Superior temporal gyrus (tissue), 1 donor: ENCODE data around the gene GRK5.
"Not testable (repeated sequence)": the region's sequence is repeated elsewhere in the genome, so short reads cannot be mapped to it uniquely, and the experiment has no call there.

ENCODE experiments used
- DNase-seq: peaks from one replicate; pipeline ENCODE4 v3.0.0-alpha.2; 2016; ENCODE audit errors: extremely low spot score

GRK5 gene

GRCh38 chr10:119207366-119207666, at the start of gene GRK5:
Gene GRK5 (plus strand): TSS chr10:119207571. CDS start chr10:119207918, 347 bp downstream.
- DNase-seq: peak; percentile 94

DNA sequence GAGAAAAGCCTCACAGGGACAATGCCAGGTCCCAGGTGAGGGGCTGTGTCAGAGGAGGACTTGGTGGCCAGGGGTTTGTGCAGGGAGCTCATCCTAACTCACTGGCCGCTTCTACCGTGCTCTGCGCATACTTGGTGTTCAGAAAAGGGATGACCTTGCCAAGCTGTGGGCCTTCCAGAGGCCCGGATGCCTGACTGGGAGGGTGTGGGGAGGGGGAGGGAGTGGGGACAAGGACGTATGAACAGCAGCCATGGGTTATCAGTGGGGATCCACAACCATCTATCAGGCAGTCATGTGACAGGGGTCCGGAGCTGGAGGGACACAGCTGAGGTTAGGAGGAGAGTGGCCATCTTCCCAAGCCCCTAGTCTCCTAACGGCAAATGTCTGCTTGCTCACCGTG, 48.0 kb upstream of the GRK5 start:
- no peak for DNase-seq

- peak; percentile 56 for DNase-seq
Observed at GRCh38 chr10:119161680-119162451, 45.5 kb upstream of the GRK5 start.

DNA sequence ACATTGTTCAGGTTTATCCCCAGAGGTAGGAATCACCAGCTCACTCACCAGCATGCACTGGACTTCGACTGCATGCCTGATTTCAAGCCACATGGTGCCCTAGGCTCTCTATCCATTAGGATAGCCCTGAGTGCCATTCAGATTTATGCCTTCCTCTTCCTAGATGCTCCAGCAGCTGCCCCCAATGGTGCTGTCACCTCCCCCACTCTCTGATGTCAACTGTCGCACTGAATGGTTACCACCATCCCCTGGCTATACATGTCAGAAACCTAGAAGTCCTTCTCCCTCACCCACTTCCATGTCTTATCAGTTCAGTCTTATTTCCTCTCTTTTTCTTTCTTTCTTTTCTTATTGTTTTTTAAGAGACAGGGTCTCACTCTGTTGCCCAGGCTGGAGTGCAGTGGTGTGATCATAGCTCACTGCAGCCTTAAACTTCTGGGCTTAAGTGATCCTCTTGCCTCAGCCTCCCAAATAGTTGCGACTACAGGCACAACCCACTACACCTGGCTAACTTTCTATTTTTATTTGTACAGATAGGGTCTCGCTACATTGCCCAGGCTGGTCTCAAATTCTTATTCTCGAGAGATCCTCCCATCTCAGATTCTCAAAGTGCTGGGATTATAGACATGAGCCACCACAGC, 44.8 kb upstream of the GRK5 start:
- no peak for DNase-seq

DNA sequence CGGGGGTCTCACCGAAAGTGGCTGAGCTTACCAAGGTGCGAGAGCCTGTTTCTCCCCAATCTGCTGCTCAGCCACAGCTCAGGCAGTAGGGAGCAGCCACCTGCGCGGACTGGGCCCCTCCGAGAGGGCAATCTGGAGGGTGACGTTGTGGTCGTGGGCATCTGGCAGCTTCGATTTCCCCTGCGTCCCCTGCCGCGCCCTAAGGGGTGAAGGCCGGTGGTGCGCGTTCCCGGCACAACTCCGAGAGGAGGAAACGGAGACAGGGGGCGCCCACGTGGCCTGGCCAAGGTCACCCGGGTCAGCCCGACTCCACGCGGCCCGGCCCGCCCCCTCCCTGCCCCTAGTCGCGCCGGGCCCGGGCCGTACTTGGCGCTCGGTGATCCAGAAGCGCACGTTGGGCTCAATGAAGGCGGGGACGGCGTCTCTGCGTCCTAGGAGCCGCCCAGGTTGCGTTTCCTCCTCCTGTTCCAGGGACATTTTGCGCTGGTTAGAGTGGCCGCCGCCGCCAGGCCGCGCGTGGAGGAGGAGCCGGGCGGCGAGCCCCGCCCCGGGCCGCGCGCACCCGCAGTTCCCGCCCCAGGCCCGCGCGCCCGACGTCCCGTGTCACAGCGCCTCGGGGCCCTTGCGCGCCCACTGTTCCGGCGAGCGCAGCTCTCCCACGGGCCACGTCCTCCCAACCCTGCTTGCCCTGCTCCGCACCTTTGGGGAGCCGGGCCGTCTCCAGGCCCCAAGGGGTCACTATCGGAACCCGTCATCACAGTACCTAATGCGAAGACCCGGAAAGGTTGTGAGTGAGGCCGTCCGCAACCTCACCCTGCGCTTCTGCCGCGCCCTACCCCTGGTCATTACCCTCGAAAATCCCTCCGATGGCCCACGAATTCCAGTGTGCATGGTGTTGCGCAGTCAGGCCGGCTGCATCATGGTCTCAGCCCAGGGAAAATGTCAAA, 41.9 kb upstream of the GRK5 start, which contains the start of gene SFXN4:
SFXN4 (minus strand) TSS at position 544 of the 947 bp plus-strand sequence; CDS start at position 477, 67 bp downstream.
- DNase-seq: peak; percentile 84

GRCh38 chr10:119166118-119166500, 41.3 kb upstream of the GRK5 start:
- no peak for DNase-seq

DNA sequence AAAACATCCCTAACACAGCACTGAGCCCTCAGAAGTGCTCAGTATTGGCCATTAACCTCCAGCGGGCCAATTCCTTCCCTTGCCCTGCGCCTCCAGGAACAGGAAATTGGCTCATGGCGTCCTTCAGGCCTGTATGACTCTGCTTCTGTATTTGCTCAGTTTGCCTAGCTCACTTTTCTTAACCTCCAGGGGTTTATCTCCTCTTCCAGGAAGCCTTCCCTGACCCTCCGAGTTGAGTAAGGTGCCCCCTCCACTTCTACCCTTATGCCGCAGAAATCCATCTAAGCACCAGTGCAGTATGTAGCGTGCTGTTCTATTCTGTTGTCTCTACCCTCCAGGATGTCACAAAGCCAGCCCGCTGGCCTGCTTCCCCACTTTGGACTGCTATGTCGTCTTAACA, 40.8 kb upstream of the GRK5 start:
- DNase-seq: no peak

DNA sequence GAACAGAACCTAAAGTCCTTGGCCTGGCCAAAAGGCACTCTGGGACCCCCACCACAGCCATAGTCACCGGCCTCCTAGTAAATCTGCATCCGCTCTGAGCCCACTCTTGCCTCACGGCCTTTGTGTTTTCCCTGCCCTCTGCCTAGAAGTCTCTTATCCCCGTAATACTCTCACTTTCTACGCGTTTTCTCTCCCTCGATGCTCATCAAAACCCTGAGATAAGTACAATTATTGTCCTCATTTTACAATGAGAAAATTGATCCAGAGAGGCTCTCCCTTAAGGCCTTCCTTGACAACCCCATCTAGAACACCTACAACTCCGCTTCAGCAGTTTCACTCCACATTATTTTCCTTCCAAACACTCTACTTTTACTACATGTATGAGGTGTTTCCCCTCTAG, 40.3 kb upstream of the GRK5 start:
- no peak for DNase-seq

DNA sequence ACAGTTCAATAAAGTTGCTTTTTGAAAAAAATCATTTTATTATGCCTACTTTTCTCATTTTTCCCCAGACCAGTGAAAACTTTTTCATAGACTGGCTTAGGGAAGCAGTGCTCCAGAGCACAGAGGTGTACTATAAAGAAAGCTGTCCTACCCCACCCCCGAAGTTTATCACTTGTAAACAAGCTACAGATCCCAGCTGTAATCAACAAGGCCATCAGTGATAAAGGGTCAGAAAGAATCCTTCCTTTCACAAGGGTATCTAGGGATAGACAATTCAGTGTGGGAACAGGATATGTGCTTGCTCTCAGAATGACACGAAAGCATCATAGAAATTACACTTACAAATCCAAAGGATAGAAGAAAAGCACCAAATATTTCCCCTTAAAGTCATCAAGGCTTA, 33.3 kb upstream of the GRK5 start:
- DNase-seq: no peak

DNA sequence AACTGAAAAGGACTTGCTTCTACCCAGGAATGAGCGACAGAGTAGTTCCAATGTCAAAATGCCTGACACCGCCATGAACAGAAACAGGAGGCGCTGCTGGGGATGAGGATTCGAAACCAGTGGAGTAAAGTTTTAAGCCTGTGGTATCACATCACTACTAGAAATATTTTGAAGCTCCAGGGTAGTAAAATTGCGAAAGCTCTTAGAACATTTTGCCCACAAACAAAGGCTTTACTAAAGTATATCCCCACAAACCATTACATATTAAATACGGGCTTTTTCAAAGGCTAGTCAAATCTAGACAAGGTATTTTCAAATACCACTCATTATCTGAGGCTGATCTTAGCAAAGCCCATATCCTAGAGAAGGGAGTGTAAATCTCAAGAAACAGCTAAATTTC, 31.2 kb upstream of the GRK5 start:
- no peak for DNase-seq

DNA sequence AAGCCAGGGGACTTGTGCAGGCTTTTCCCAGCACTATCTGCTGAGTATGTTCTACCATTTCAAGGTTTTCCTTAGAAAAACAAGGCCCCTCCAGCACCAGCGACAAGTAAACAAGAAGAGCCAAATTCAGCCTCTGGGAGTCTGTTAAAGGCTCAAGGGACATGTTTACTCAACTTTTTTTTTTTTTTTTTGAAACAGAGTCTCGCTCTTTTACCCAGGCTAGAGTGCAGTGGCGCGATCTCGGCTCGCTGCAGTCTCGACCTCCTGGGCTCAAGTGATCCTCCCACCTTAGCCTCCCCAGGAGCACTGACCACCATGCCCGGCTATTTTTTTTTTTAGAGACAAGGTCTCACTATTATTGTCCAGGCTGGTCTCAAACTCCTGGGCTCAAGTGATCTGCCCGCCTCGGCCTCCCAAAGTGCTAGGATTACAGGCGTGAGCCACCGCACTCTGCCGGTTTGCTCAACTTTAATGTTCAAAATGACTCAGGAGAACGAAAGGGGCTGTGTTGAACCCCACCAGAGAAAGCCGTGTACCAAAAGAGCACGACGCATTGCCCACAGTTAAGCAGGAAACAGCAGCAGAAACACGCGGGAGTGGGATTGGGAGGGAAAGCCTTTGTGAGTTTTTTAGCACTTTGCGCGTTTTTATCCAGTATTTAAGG, 29.5 kb upstream of the GRK5 start:
- no peak for DNase-seq

DNA sequence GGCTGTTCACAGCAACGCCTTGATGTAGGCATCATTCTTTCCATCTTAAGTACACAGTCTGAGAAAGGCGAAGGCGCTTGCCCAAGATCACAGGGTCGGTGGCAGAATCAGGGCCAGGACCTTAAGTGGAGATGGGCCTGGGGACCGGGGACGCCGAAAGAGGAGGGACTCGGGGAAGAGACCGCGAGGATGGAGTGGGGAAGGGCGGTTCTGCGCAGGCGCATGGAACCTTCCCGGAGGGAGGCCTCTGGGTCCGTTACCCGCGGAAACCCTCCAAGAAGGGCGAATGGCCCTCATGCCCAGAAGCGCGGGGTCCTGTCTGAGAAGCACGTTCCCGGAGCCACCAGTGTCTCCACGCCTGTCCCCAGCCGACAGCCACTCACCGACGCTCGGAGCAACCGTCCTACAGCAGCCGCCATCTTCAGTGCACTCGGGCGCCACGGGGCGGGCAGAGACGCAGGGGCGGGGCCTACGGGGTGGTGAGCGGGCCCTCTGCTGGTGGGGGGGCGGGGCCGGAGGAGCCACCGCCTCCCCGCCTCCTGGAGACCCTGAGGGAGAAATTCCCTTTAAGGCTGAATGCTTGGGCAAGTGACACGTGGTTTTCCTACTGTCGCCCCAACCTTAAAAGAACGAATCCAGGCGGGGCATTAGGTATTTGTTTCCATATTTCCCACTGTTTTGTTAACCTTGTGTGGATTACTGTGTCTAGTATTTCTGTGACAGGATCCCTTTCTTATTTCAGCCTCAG, 28.8 kb upstream of the GRK5 start, which contains the start of gene PRDX3:
PRDX3 (minus strand) TSS at position 441 of the 748 bp plus-strand sequence; CDS start at position 419, 22 bp downstream.
- DNase-seq: peak; percentile 93

DNA sequence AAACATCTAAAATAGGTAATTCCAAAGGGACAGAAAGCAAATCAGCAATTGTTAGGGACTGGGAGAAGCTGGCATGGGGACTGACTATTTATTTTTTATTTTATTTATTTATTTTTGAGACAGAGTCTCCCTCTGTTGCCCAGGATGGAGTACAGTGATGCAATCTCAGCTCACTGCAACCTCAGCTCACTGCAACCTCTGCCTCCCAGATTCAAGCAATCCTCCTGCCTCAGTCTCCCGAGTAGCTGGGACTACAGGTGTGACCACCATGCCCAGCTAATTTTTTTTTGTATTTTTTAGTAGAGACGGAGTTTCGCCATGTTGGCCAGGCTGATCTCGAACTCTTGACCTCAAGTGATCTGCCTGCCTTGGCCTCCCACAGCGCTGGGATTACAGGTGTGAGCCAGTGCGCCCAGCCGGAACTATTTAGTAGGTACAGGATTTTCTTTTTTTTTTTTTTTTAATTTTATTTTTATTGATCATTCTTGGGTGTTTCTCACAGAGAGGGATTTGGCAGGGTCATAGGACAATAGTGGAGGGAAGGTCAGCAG, 26.4 kb upstream of the GRK5 start:
- not testable (repeated sequence) for DNase-seq

- no peak for DNase-seq
Observed at GRCh38 chr10:119183664-119184412, 23.5 kb upstream of the GRK5 start.

DNA sequence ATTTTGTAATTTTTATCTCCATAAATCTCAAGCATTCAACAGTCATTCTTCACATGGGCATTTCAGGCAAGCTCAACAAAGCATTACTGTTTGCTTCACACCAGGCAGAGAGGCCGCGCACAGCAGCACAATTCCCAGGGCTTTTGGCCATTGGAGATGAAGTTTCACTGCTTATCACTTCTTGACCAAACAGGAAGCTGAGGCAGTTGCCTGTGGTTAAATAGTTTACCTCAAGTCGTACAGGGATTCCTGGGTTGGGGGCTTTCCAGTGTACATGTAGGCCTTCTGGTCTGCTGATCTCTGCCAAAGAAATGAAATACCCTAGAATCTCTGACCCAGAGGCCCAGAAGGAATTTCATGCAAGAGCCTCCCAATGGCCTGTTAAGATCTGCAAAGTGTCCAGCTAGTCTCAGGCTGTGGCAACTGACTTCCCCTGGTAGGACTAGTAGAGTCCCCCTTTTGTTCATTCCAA, 17.5 kb upstream of the GRK5 start:
- DNase-seq: peak; percentile 67

GRCh38 chr10:119190353-119190752, 17.0 kb upstream of the GRK5 start:
- DNase-seq: no peak

DNA sequence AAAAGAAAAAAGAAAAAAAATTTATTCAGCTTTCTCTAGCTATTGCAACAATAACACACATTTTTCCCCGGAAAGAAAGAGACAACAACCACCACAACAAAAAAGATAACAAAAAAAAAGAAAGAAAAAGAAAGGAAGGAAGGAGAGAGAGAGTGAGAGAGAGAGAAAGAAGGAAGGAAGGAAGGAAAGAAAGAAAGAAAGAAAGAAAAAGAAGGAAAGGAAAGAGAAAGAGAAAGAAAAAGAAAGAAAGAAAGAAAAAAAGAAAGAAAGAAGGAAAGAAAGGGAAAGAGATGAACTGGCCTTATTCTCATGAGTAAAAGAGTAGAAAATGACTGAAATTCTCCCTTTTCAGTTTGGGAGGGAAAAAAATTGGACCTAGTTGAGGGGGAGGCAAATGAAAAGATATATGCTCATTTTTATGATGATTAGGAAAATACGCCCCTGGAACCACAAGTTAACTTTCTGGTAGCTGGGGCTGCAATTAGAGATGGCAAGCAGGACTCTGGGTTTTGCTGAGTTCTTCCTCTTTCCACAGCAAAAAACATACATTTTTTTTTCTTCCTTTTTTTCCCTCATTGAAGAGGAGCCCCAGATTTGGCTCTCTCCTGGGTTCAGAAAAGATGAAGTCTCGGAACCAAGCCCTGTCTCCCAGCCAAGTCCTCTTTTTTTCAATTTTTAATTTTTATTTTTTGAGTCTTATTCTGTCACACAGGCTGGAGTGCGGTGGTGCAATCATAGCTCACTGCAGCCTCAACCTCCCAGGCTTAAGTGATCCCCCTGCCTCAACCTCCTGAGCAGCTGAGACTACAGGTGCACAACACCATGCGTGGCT, 16.2 kb upstream of the GRK5 start:
- DNase-seq: no peak

- DNase-seq: no peak
Observed at GRCh38 chr10:119191881-119192280, 15.5 kb upstream of the GRK5 start.

GRCh38 chr10:119197921-119198320, 9.4 kb upstream of the GRK5 start:
- no peak for DNase-seq
